ENCODE results near the gene AIP.

The AIP gene
- 75.5 to 95.3 reads per million in 2 donors for total RNA-seq

- peak; percentile 95 for DNase-seq
Observed at GRCh38 chr11:67482827-67483798, at the start of gene AIP. TSS of gene AIP (plus strand) at chr11:67483026. CDS start at chr11:67483159, 133 bp downstream.

- DNase-seq: no peak
Observed at GRCh38 chr11:67433536-67434394, 49.1 kb upstream of the AIP start.

- no peak for DNase-seq
Observed at GRCh38 chr11:67434395-67434881, 48.4 kb upstream of the AIP start.

GRCh38 chr11:67435031-67435726 lies 47.6 kb upstream of the AIP start:
- no peak for DNase-seq

GRCh38 chr11:67435727-67436458 lies 46.9 kb upstream of the AIP start:
- no peak for DNase-seq

GRCh38 chr11:67436459-67437081 lies 46.3 kb upstream of the AIP start:
- peak; percentile 45 for DNase-seq

GRCh38 chr11:67437082-67437808 lies 45.6 kb upstream of the AIP start, which contains the start of gene PTPRCAP:
TSS of gene PTPRCAP (minus strand) at chr11:67437682. CDS start at chr11:67437619, 63 bp downstream.
- peak; percentile 77 for DNase-seq

GRCh38 chr11:67437809-67438157 lies 45.0 kb upstream of the AIP start:
- DNase-seq: no peak

GRCh38 chr11:67438158-67438902 lies 44.5 kb upstream of the AIP start:
- DNase-seq: peak; percentile 69

- DNase-seq: no peak
Observed at GRCh38 chr11:67439321-67440228, 43.3 kb upstream of the AIP start.

- DNase-seq: no peak
Observed at GRCh38 chr11:67440229-67441097, 42.4 kb upstream of the AIP start.

GRCh38 chr11:67441098-67441563 lies 41.7 kb upstream of the AIP start:
- DNase-seq: no peak

- DNase-seq: no peak
Observed at GRCh38 chr11:67441731-67442351, 41.0 kb upstream of the AIP start.

GRCh38 chr11:67442504-67443404 lies 40.1 kb upstream of the AIP start:
- DNase-seq: no peak

GRCh38 chr11:67445515-67445914 lies 37.3 kb upstream of the AIP start:
- DNase-seq: no peak

- no peak for DNase-seq
Observed at GRCh38 chr11:67448220-67448609, 34.6 kb upstream of the AIP start.

Measured in T-helper 9 cell (primary cell).